Stimulated activated naive B cell treated with anti-CD40 and anti-IgM and Interleukin-4, amounts not matched to agents 10 μg/mL and 1 μg/mL and 100 μg/mL, for 72 hours (primary cell): ENCODE results near the gene ATRAID.

ENCODE experiments used
- ATAC-seq, 2 donors: fragments of 150-1000 bp; cut with Tn5 transposase; replicated peaks; 2 replicates each; pipeline ENCODE4 v1.10.0; 2021; ENCODE audit warnings: moderate library complexity in 1 of 2
- DNase-seq: peaks from one replicate; pipeline ENCODE4 v3.0.0; 2021
- H3K27ac Mint-ChIP-seq: one replicate; pipeline ENCODE4 v1.8.0; 2022; ENCODE audit warnings: mild to moderate bottlenecking, mixed read lengths
- H3K27me3 Mint-ChIP-seq, 2 donors: one replicate each; pipeline ENCODE4 v1.8.0; 2022; ENCODE audit warnings: mixed read lengths in 2 of 2
- H3K36me3 Mint-ChIP-seq, 2 donors: one replicate each; pipeline ENCODE4 v1.8.0; 2022; ENCODE audit warnings: mixed read lengths in 2 of 2, mild to moderate bottlenecking in 1 of 2
- H3K4me1 Mint-ChIP-seq, 2 donors: one replicate each; pipeline ENCODE4 v1.8.0; 2022; ENCODE audit warnings: mixed read lengths in 2 of 2, mild to moderate bottlenecking in 1 of 2
- H3K4me3 Mint-ChIP-seq, 2 donors: one replicate each; pipeline ENCODE4 v1.8.0; 2022; ENCODE audit warnings: mild to moderate bottlenecking in 2 of 2, mixed read lengths in 2 of 2, moderate library complexity in 1 of 2
- H3K9me3 Mint-ChIP-seq, 2 donors: one replicate each; pipeline ENCODE4 v1.8.0; 2022; ENCODE audit warnings: mixed read lengths in 2 of 2, mild to moderate bottlenecking in 1 of 2

Gene ATRAID

GRCh38 chr2:27221166-27221565 is 9.3 kb downstream of the ATRAID start:
- H3K27ac Mint-ChIP-seq, result no peak overlapping the region
- DNase-seq, result no peak
- no peaks in the 10 kb centered on the region for H3K27me3 Mint-ChIP-seq
- H3K36me3 Mint-ChIP-seq, result peaks cover 43 to 78% of the 10 kb centered on the region in 2 donors
- no peak for ATAC-seq
- no peak overlapping the region for H3K4me3 Mint-ChIP-seq
- peaks cover 19 to 31% of the 10 kb centered on the region in 2 donors for H3K4me1 Mint-ChIP-seq
- H3K9me3 Mint-ChIP-seq, result no peaks in the 10 kb centered on the region

GRCh38 chr2:27222407-27222806 is 10.6 kb downstream of the ATRAID start:
- Mint-ChIP-seq H3K9me3 (no peaks in the 10 kb centered on the region), H3K4me3 (no peak overlapping the region), H3K4me1 (peaks cover 11 to 21% of the 10 kb centered on the region in 2 donors), H3K27me3 (no peaks in the 10 kb centered on the region), H3K27ac (no peak overlapping the region), H3K36me3 (peaks cover 53 to 80% of the 10 kb centered on the region in 2 donors)
- no peak for ATAC-seq
- DNase-seq, result no peak

GRCh38 chr2:27223416-27223815 is 11.6 kb downstream of the ATRAID start:
- Mint-ChIP-seq H3K4me3 (no peak overlapping the region), H3K27me3 (no peaks in the 10 kb centered on the region), H3K36me3 (peaks cover 47 to 75% of the 10 kb centered on the region in 2 donors), H3K4me1 (peaks cover 4 to 11% of the 10 kb centered on the region in 2 donors), H3K9me3 (no peaks in the 10 kb centered on the region), H3K27ac (peak overlapping the region; percentile 75)
- ATAC-seq, result no peak
- DNase-seq, result no peak

- no peaks in the 10 kb centered on the region for H3K9me3 Mint-ChIP-seq
- no peak for ATAC-seq
- H3K36me3 Mint-ChIP-seq, result peaks cover 47 to 72% of the 10 kb centered on the region in 2 donors
- H3K27ac Mint-ChIP-seq, result no peak overlapping the region
- no peak overlapping the region for H3K4me3 Mint-ChIP-seq
- H3K27me3 Mint-ChIP-seq, result no peaks in the 10 kb centered on the region
- DNase-seq, result no peak
- no peaks in the 10 kb centered on the region for H3K4me1 Mint-ChIP-seq
These were observed 13.7 kb downstream of the ATRAID start for GRCh38 chr2:27225526-27225925.

- Mint-ChIP-seq H3K36me3 (peaks cover 45 to 68% of the 10 kb centered on the region in 2 donors), H3K4me3 (no peak overlapping the region), H3K27ac (no peak overlapping the region), H3K27me3 (no peaks in the 10 kb centered on the region), H3K4me1 (no peaks in the 10 kb centered on the region), H3K9me3 (no peaks in the 10 kb centered on the region)
- ATAC-seq (no peak), DNase-seq (no peak)
These were observed 15.7 kb downstream of the ATRAID start for GRCh38 chr2:27227501-27227900.

DNA sequence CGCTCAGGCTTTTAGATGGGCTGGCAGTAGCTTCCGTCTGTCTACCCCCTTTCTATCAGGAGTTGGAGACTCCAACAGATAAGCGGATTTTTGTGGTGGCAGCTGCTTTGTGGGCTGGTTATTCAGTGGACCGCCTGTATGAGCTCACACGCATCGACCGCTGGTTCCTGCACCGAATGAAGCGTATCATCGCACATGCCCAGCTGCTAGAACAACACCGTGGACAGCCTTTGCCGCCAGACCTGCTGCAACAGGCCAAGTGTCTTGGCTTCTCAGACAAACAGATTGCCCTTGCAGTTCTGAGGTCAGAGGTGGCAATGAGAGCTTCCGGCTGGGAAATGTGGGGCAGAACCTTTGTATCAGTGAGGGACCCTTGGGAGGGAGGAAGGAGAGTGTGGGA is 20.1 kb downstream of the ATRAID start:
- Mint-ChIP-seq H3K36me3 (peaks cover 44 to 62% of the 10 kb centered on the region in 2 donors), H3K4me3 (no peak overlapping the region), H3K27ac (no peak overlapping the region), H3K27me3 (no peaks in the 10 kb centered on the region), H3K4me1 (no peaks in the 10 kb centered on the region), H3K9me3 (no peaks in the 10 kb centered on the region)
- no peak for DNase-seq
- no peak for ATAC-seq

DNA sequence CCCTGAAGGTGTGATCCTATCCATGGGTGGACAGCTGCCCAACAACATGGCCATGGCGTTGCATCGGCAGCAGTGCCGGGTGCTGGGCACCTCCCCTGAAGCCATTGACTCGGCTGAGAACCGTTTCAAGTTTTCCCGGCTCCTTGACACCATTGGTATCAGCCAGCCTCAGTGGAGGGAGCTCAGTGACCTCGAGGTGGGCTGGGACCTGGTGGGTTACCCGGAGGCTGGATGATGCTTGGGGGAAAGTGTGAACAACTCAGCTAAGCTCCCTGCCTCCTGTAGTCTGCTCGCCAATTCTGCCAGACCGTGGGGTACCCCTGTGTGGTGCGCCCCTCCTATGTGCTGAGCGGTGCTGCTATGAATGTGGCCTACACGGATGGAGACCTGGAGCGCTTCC is 21.5 kb downstream of the ATRAID start:
- no peaks in the 10 kb centered on the region for H3K9me3 Mint-ChIP-seq

GRCh38 chr2:27236136-27236535 is 24.3 kb downstream of the ATRAID start:
- no peak for ATAC-seq
- H3K27me3 Mint-ChIP-seq, result no peaks in the 10 kb centered on the region
- no peak for DNase-seq
- H3K36me3 Mint-ChIP-seq, result peaks cover 59 to 79% of the 10 kb centered on the region in 2 donors
- no peak overlapping the region for H3K27ac Mint-ChIP-seq
- H3K9me3 Mint-ChIP-seq, result no peaks in the 10 kb centered on the region
- peak overlapping the region in 1 of 2 donors; percentile 7 for H3K4me3 Mint-ChIP-seq
- H3K4me1 Mint-ChIP-seq, result no peaks in the 10 kb centered on the region

More for the DNA sequence above, 21.5 kb downstream of the ATRAID start:
- Mint-ChIP-seq H3K27ac (no peak overlapping the region), H3K4me1 (no peaks in the 10 kb centered on the region), H3K4me3 (no peak overlapping the region), H3K27me3 (no peaks in the 10 kb centered on the region), H3K36me3 (peaks cover 51 to 67% of the 10 kb centered on the region in 2 donors)
- DNase-seq (no peak), ATAC-seq (no peak)

GRCh38 chr2:27236626-27237025 is 24.8 kb downstream of the ATRAID start:
- ATAC-seq (no peak), DNase-seq (no peak)
- no peaks in the 10 kb centered on the region for H3K9me3 Mint-ChIP-seq
- H3K27me3 Mint-ChIP-seq, result no peaks in the 10 kb centered on the region
- no peaks in the 10 kb centered on the region for H3K4me1 Mint-ChIP-seq
- no peak overlapping the region for H3K4me3 Mint-ChIP-seq
- H3K36me3 Mint-ChIP-seq, result peaks cover 60 to 78% of the 10 kb centered on the region in 2 donors
- H3K27ac Mint-ChIP-seq, result no peak overlapping the region

DNA sequence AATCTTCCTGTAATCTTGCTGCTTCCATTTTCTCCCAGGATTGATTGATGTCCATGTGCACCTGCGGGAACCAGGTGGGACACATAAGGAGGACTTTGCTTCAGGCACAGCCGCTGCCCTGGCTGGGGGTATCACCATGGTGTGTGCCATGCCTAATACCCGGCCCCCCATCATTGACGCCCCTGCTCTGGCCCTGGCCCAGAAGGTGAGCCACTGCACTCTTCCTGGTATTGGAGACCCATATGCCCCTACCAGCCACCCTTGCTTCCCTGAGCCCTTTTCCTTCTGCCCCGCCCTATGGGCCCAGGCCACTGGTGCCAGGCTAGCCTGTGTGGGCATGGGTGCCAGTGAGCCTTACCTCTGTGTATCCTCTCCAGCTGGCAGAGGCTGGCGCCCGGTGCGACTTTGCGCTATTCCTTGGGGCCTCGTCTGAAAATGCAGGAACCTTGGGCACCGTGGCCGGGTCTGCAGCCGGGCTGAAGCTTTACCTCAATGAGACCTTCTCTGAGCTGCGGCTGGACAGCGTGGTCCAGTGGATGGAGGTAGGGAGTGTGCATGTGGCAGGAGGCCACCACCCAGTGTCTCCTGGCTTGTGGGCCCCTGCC is 25.6 kb downstream of the ATRAID start:
- H3K4me1 Mint-ChIP-seq, result no peaks in the 10 kb centered on the region
- DNase-seq (no peak), ATAC-seq (no peak)
- peaks cover 62 to 76% of the 10 kb centered on the region in 2 donors for H3K36me3 Mint-ChIP-seq
- no peaks in the 10 kb centered on the region for H3K27me3 Mint-ChIP-seq
- no peak overlapping the region for H3K27ac Mint-ChIP-seq
- H3K4me3 Mint-ChIP-seq, result no peak overlapping the region
- H3K9me3 Mint-ChIP-seq, result no peaks in the 10 kb centered on the region

DNA sequence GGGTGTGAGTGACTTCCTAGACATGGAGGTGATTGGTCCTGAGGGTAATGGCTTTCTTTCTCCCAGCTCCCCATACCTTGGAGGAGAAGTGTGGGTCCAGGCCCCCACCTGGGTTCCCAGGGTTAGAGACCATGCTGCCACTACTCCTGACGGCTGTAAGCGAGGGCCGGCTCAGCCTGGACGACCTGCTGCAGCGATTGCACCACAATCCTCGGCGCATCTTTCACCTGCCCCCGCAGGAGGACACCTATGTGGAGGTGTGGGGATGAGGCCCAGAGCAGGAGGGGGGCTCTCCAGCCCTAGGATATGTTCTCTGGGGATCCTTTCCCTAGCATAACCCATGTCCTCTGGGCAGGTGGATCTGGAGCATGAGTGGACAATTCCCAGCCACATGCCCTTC is 27.1 kb downstream of the ATRAID start:
- H3K27ac Mint-ChIP-seq, result no peak overlapping the region

GRCh38 chr2:27240406-27240805 is 28.6 kb downstream of the ATRAID start:
- no peak for DNase-seq
- Mint-ChIP-seq H3K9me3 (no peaks in the 10 kb centered on the region), H3K4me1 (no peaks in the 10 kb centered on the region), H3K27ac (no peak overlapping the region), H3K27me3 (no peaks in the 10 kb centered on the region), H3K4me3 (no peak overlapping the region), H3K36me3 (peaks cover 66 to 77% of the 10 kb centered on the region in 2 donors)
- no peak for ATAC-seq

More for the DNA sequence above, 27.1 kb downstream of the ATRAID start:
- peaks cover 66 to 75% of the 10 kb centered on the region in 2 donors for H3K36me3 Mint-ChIP-seq
- no peak overlapping the region for H3K4me3 Mint-ChIP-seq
- H3K9me3 Mint-ChIP-seq, result no peaks in the 10 kb centered on the region
- no peak for DNase-seq
- ATAC-seq, result no peak
- no peaks in the 10 kb centered on the region for H3K27me3 Mint-ChIP-seq
- no peaks in the 10 kb centered on the region for H3K4me1 Mint-ChIP-seq

- ATAC-seq (no peak), DNase-seq (no peak)
- Mint-ChIP-seq H3K36me3 (peaks cover 59 to 68% of the 10 kb centered on the region in 2 donors), H3K27me3 (no peaks in the 10 kb centered on the region), H3K4me1 (no peaks in the 10 kb centered on the region), H3K9me3 (no peaks in the 10 kb centered on the region), H3K27ac (no peak overlapping the region), H3K4me3 (no peak overlapping the region)
These were observed 30.1 kb downstream of the ATRAID start for GRCh38 chr2:27241761-27242613.

DNA sequence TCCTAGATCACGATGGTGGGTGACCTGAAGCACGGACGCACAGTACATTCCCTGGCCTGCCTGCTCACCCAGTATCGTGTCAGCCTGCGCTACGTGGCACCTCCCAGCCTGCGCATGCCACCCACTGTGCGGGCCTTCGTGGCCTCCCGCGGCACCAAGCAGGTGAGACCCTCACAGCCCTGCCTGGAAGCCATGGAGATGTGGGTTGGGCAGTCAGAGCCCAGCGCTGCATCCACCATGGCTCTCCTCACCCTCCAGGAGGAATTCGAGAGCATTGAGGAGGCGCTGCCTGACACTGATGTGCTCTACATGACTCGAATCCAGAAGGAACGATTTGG is 30.7 kb downstream of the ATRAID start:
- no peak for DNase-seq
- ATAC-seq, result no peak
- no peaks in the 10 kb centered on the region for H3K4me1 Mint-ChIP-seq
- peaks cover 54 to 62% of the 10 kb centered on the region in 2 donors for H3K36me3 Mint-ChIP-seq
- H3K4me3 Mint-ChIP-seq, result no peak overlapping the region
- no peaks in the 10 kb centered on the region for H3K9me3 Mint-ChIP-seq
- H3K27me3 Mint-ChIP-seq, result no peaks in the 10 kb centered on the region
- H3K27ac Mint-ChIP-seq, result no peak overlapping the region
